Body of pancreas (tissue), 4 donors: ENCODE data around the gene HES1.

Source experiments
- POLR2A ChIP-seq, 3 donors: fragments of 450-650 bp; IDR thresholded peaks; one replicate each; pipeline ENCODE4 v1.6.1; 2016; ENCODE audit warnings: antibody characterized with exemption in 3 of 3, mild to moderate bottlenecking in 2 of 3
- TF ChIP-seq, protein P1 (sequence below), 7 experiments: fragments of 450-650 bp in 4 of 7; fragments of 200-600 bp in 3 of 7; sonication (generic) in 3 of 7; IDR thresholded peaks; one replicate each; pipeline ENCODE4 v1.5.1; 2016 to 2019; ENCODE audit warnings: antibody characterized with exemption in 7 of 7

DNA sequence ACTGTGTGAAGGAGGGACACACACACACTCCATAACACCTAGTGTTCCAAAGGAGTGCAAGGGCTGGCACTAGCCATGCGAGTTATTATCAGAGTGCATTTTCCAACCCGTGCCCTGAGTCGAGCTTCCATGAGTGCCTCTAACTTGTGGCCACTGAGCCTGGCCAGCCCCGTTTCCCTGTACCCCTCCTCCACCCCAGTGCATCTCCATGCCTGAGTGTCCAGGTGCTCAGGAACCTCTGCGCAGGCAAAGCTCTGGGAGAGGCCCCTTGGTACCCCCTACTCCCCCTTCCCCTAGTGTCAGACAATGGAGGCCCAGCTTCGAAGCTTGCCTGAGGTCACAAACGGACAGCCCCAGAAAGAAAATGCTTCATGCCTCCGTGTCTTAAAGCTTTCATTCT is 45.2 kb upstream of the HES1 start:
- TF ChIP-seq, protein P1, sequence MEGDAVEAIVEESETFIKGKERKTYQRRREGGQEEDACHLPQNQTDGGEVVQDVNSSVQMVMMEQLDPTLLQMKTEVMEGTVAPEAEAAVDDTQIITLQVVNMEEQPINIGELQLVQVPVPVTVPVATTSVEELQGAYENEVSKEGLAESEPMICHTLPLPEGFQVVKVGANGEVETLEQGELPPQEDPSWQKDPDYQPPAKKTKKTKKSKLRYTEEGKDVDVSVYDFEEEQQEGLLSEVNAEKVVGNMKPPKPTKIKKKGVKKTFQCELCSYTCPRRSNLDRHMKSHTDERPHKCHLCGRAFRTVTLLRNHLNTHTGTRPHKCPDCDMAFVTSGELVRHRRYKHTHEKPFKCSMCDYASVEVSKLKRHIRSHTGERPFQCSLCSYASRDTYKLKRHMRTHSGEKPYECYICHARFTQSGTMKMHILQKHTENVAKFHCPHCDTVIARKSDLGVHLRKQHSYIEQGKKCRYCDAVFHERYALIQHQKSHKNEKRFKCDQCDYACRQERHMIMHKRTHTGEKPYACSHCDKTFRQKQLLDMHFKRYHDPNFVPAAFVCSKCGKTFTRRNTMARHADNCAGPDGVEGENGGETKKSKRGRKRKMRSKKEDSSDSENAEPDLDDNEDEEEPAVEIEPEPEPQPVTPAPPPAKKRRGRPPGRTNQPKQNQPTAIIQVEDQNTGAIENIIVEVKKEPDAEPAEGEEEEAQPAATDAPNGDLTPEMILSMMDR (IDR thresholded peaks at IDR 0.05), result no peak
- no peak for TF ChIP-seq POLR2A (IDR thresholded peaks at IDR 0.05)
